Measurements from ENCODE around the gene P2RY6. TPM values are rescaled to one million over a fixed set of nuclear protein-coding genes. Genes with fewer than 3 reads are reported as not detected.

The P2RY6 gene
- total RNA-seq, 2 experiments from 2014 or later = not detected

GRCh38 chr11:73267906-73268540 is 4.1 kb upstream of the P2RY6 start:
- Histone ChIP-seq H3K36me3 (ENCODE audit: insufficient read depth, low read length) (no peaks in the 10 kb centered on the region), H3K27ac (ENCODE audit: low read depth in 1 of 2, low read length in 2 of 2) (no peak overlapping the region), H3K4me3 (ENCODE audit: low read length) (no peak overlapping the region), H3K4me1 (ENCODE audit: insufficient read depth, low read length) (no peaks in the 10 kb centered on the region), H3K9me3 (ENCODE audit: control insufficient read depth in 1 of 2, insufficient read depth in 1 of 2, low read length in 2 of 2) (peaks cover 0 to 5% of the 10 kb centered on the region in 2 experiments), H3K27me3 (ENCODE audit: control insufficient read depth in 1 of 2, insufficient read depth in 2 of 2, low read length in 2 of 2) (peaks cover 19 to 20% of the 10 kb centered on the region in 2 experiments)
- POLR2A ChIA-PET = no interaction called here
- no peak overlapping the region for H3K27ac Mint-ChIP-seq
- no peaks in the 10 kb centered on the region for H3K36me3 Mint-ChIP-seq (ENCODE audit: low read depth)
- no peak for TF ChIP-seq CTCF (IDR thresholded peaks at IDR 0.05)
- no peak for ATAC-seq (ENCODE audit: poor library complexity)
- intact Hi-C loops (cut with DNase I, micrococcal nuclease) = no loop called here
- H3K4me1 Mint-ChIP-seq (ENCODE audit: low read depth) = no peaks in the 10 kb centered on the region
- H3K27me3 Mint-ChIP-seq = peaks cover 42% of the 10 kb centered on the region
- no peak overlapping the region for H3K4me3 Mint-ChIP-seq
- CTCF ChIA-PET = no interaction called here
- H3K9me3 Mint-ChIP-seq = no peaks in the 10 kb centered on the region
- DNase-seq = peak in 1 of 14 experiments; percentile 11

- H3K36me3 ChIP-seq (ENCODE audit: insufficient read depth, low read length) = no peaks in the 10 kb centered on the region
- Mint-ChIP-seq H3K9me3 (no peaks in the 10 kb centered on the region), H3K4me1 (ENCODE audit: low read depth) (no peaks in the 10 kb centered on the region), H3K27me3 (peaks cover 36% of the 10 kb centered on the region), H3K27ac (no peak overlapping the region), H3K36me3 (ENCODE audit: low read depth) (no peaks in the 10 kb centered on the region), H3K4me3 (no peak overlapping the region)
- H3K4me3 ChIP-seq (ENCODE audit: low read length) = no peak overlapping the region
- ATAC-seq (ENCODE audit: poor library complexity) (no peak), DNase-seq (peak in 1 of 14 experiments; percentile 12)
- intact Hi-C loops (cut with DNase I, micrococcal nuclease) = no loop called here
- POLR2A ChIA-PET = no interaction called here
- H3K9me3 ChIP-seq (ENCODE audit: control insufficient read depth in 1 of 2, insufficient read depth in 1 of 2, low read length in 2 of 2) = peaks cover 0 to 5% of the 10 kb centered on the region in 2 experiments
- no peaks in the 10 kb centered on the region for H3K4me1 ChIP-seq (ENCODE audit: insufficient read depth, low read length)
- H3K27me3 ChIP-seq (ENCODE audit: control insufficient read depth in 1 of 2, insufficient read depth in 2 of 2, low read length in 2 of 2) = peaks cover 13% of the 10 kb centered on the region in 2 experiments
- no peak for TF ChIP-seq CTCF (IDR thresholded peaks at IDR 0.05)
- CTCF ChIA-PET = no interaction called here
- H3K27ac ChIP-seq (ENCODE audit: low read depth in 1 of 2, low read length in 2 of 2) = no peak overlapping the region
Observed at GRCh38 chr11:73268671-73269271, 3.4 kb upstream of the P2RY6 start.

GRCh38 chr11:73269459-73270015 is 2.6 kb upstream of the P2RY6 start:
- H3K27ac ChIP-seq (ENCODE audit: low read depth in 1 of 2, low read length in 2 of 2) = no peak overlapping the region
- H3K27me3 Mint-ChIP-seq = peaks cover 34% of the 10 kb centered on the region
- intact Hi-C loops (cut with DNase I, micrococcal nuclease) = no loop called here
- no peak for TF ChIP-seq CTCF (IDR thresholded peaks at IDR 0.05)
- H3K36me3 Mint-ChIP-seq (ENCODE audit: low read depth) = no peaks in the 10 kb centered on the region
- H3K36me3 ChIP-seq (ENCODE audit: insufficient read depth, low read length) = no peaks in the 10 kb centered on the region
- DNase-seq = peak in 1 of 14 experiments; percentile 23
- H3K4me1 ChIP-seq (ENCODE audit: insufficient read depth, low read length) = peaks cover under 1% of the 10 kb centered on the region
- ATAC-seq (ENCODE audit: poor library complexity) = no peak
- POLR2A ChIA-PET = no interaction called here
- no peak overlapping the region for H3K4me3 ChIP-seq (ENCODE audit: low read length)
- H3K27me3 ChIP-seq (ENCODE audit: control insufficient read depth in 1 of 2, insufficient read depth in 2 of 2, low read length in 2 of 2) = peaks cover 6 to 7% of the 10 kb centered on the region in 2 experiments
- H3K4me3 Mint-ChIP-seq = no peak overlapping the region
- no peaks in the 10 kb centered on the region for H3K9me3 Mint-ChIP-seq
- peaks cover 0 to under 1% of the 10 kb centered on the region in 2 experiments for H3K9me3 ChIP-seq (ENCODE audit: control insufficient read depth in 1 of 2, insufficient read depth in 1 of 2, low read length in 2 of 2)
- CTCF ChIA-PET = no interaction called here
- no peak overlapping the region for H3K27ac Mint-ChIP-seq
- no peaks in the 10 kb centered on the region for H3K4me1 Mint-ChIP-seq (ENCODE audit: low read depth)
